Measurements from ENCODE around the gene ENTPD8. TPM values are rescaled to one million over a fixed set of nuclear protein-coding genes. Genes with fewer than 3 reads are reported as not detected.

Gene ENTPD8
- total RNA-seq, 1 experiment from 2014 or later: 0.77 TPM

GRCh38 chr9:137392232-137393007, 48.7 kb downstream of the ENTPD8 start:
- Histone ChIP-seq H2BK15ac (ENCODE audit: low read depth, low read length) (no peak overlapping the region), H3K14ac (ENCODE audit: insufficient read depth, low read length) (no peak overlapping the region), H4K91ac (ENCODE audit: insufficient read length, low read depth, low read length) (no peak overlapping the region), H2BK20ac (ENCODE audit: low read depth, low read length, poor library complexity, severe bottlenecking) (no peak overlapping the region), H2AK5ac (ENCODE audit: insufficient read length, low read length) (no peak overlapping the region), H3K23me2 (ENCODE audit: insufficient read length, low read depth, low read length, poor library complexity, severe bottlenecking) (no peaks in the 10 kb centered on the region), H3K56ac (ENCODE audit: insufficient read length, low read depth, low read length) (no peak overlapping the region), H3K23ac (ENCODE audit: insufficient read length, low read depth, low read length) (no peak overlapping the region), H3K79me2 (ENCODE audit: insufficient read depth, low read length) (no peaks in the 10 kb centered on the region), H4K5ac (ENCODE audit: insufficient read length, low read depth, low read length) (no peak overlapping the region), H3K79me1 (ENCODE audit: insufficient read depth, low read depth, low read length, poor library complexity, severe bottlenecking) (no peaks in the 10 kb centered on the region), H3K9me3 (ENCODE audit: control insufficient read depth, low read depth, low read length) (no peaks in the 10 kb centered on the region), H2BK120ac (ENCODE audit: low read depth, low read length, poor library complexity, severe bottlenecking) (no peak overlapping the region), H3K4me2 (ENCODE audit: insufficient read depth, insufficient read length, low read length) (no peak overlapping the region), H4K8ac (replicated peaks; ENCODE audit: insufficient read length, low read depth, low read length) (no peak overlapping the region), H2AFZ (ENCODE audit: low read length) (no peak overlapping the region), H3K4me1 (ENCODE audit: insufficient read depth, low read length) (no peaks in the 10 kb centered on the region), H3K4ac (ENCODE audit: low read depth, low read length) (no peak overlapping the region), H2BK12ac (ENCODE audit: insufficient read length, low read depth, low read length) (no peak overlapping the region), H4K20me1 (ENCODE audit: control insufficient read depth, insufficient read depth, insufficient read length) (no peaks in the 10 kb centered on the region), H3K27ac (ENCODE audit: insufficient read length, low read depth, low read length) (no peak overlapping the region), H2BK5ac (ENCODE audit: insufficient read length, low read length) (no peak overlapping the region), H3K9ac (ENCODE audit: extremely low read depth, insufficient read length, low read length) (no peak overlapping the region), H3K27me3 (ENCODE audit: insufficient read depth, low read length) (no peaks in the 10 kb centered on the region), H3K18ac (ENCODE audit: insufficient read length, low read depth, low read length) (no peak overlapping the region), H3T11ph (ENCODE audit: low read length) (no peak overlapping the region)
- Mint-ChIP-seq H3K9me3 (no peaks in the 10 kb centered on the region), H3K36me3 (ENCODE audit: insufficient read depth in 1 of 3, low read depth in 3 of 3) (peaks cover 0 to 7% (median 5%) of the 10 kb centered on the region in 3 experiments; a peak in 4 of 7 replicates), H3K4me1 (no peaks in the 10 kb centered on the region), H3K4me3 (no peak overlapping the region), H3K27ac (no peak overlapping the region), H3K27me3 (ENCODE audit: low read depth) (no peaks in the 10 kb centered on the region)
- DNase-seq: no peak
- no peak for TF ChIP-seq CTCF (conservative IDR thresholded peaks at IDR 0.05)
- no CpG with 5 or more reads among the region's 23 CpGs for WGBS (ENCODE audit: extremely low coverage, insufficient read length, low lambda C conversion rate)

All from H9 (cell line).